Hepatocyte (in vitro differentiated cells): ENCODE measurements around the gene MYRIP.

ENCODE experiments used
- EZH2 ChIP-seq: fragments of 200-600 bp; sonication (generic); IDR thresholded peaks from 2 replicates; pipeline ENCODE4 v1.6.1; 2016; ENCODE audit warnings: antibody characterized with exemption, mild to moderate bottlenecking, borderline replicate concordance
- EZH2phosphoT487 ChIP-seq: fragments of 200-600 bp; sonication (generic); IDR thresholded peaks from one replicate; pipeline ENCODE4 v1.6.1; 2018; ENCODE audit warnings: antibody characterized with exemption, mild to moderate bottlenecking, low read depth, moderate library complexity; ENCODE audit not compliant: unreplicated experiment, severe bottlenecking
- TF ChIP-seq, protein P1 (sequence below): fragments of 200-600 bp; sonication (generic); IDR thresholded peaks from 2 replicates; pipeline ENCODE4 v1.5.1; 2016; ENCODE audit warnings: antibody characterized with exemption, mild to moderate bottlenecking; ENCODE audit not compliant: poor library complexity

DNA sequence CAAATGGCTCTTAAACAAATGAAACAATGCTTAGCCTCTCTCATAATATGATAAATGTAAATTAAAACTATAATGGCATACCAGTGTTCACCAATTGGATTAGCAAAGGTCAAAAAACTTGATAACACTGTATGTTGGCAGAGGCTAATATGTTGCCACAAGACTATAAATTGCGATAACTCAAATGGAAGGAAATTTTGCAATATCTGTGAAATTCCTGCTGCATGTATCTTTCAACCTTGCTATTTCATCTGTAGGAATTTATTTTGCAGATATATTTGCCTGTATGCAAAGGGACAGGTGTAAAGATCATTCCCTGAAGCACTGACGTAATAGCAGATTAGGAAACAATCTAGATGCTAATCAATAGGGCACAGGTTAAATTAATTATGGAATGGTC lies 308.7 kb downstream of the MYRIP start:
- TF ChIP-seq, protein P1, sequence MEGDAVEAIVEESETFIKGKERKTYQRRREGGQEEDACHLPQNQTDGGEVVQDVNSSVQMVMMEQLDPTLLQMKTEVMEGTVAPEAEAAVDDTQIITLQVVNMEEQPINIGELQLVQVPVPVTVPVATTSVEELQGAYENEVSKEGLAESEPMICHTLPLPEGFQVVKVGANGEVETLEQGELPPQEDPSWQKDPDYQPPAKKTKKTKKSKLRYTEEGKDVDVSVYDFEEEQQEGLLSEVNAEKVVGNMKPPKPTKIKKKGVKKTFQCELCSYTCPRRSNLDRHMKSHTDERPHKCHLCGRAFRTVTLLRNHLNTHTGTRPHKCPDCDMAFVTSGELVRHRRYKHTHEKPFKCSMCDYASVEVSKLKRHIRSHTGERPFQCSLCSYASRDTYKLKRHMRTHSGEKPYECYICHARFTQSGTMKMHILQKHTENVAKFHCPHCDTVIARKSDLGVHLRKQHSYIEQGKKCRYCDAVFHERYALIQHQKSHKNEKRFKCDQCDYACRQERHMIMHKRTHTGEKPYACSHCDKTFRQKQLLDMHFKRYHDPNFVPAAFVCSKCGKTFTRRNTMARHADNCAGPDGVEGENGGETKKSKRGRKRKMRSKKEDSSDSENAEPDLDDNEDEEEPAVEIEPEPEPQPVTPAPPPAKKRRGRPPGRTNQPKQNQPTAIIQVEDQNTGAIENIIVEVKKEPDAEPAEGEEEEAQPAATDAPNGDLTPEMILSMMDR = no peak
- TF ChIP-seq EZH2 (no peak), EZH2phosphoT487 (no peak)
